ENCODE data around the gene PRRC2C.
"Not testable (repeated sequence)": the region's sequence is repeated elsewhere in the genome, so short reads cannot be mapped to it uniquely, and the experiment has no call there.

PRRC2C gene

GRCh38 chr1:171500304-171500703, 15.0 kb downstream of the PRRC2C start:
- DNase-seq (ENCODE audit: low read depth): no peak

GRCh38 chr1:171500803-171501202, 15.5 kb downstream of the PRRC2C start:
- DNase-seq (ENCODE audit: low read depth): no peak

- no peak for DNase-seq (ENCODE audit: low read depth)
Measured at GRCh38 chr1:171501305-171502024, 16.1 kb downstream of the PRRC2C start.

- DNase-seq (ENCODE audit: low read depth): no peak
Measured at GRCh38 chr1:171506525-171507304, 21.4 kb downstream of the PRRC2C start.

GRCh38 chr1:171507435-171507834, 22.1 kb downstream of the PRRC2C start:
- DNase-seq (ENCODE audit: low read depth): no peak

GRCh38 chr1:171509191-171509590, 23.9 kb downstream of the PRRC2C start:
- DNase-seq (ENCODE audit: low read depth): no peak

- no peak for DNase-seq (ENCODE audit: low read depth)
Measured at GRCh38 chr1:171513743-171514142, 28.4 kb downstream of the PRRC2C start.

GRCh38 chr1:171515299-171515698, 30.0 kb downstream of the PRRC2C start:
- no peak for DNase-seq (ENCODE audit: low read depth)

- no peak for DNase-seq (ENCODE audit: low read depth)
Measured at GRCh38 chr1:171515741-171516140, 30.4 kb downstream of the PRRC2C start.

GRCh38 chr1:171521567-171521966, 36.2 kb downstream of the PRRC2C start:
- no peak for DNase-seq (ENCODE audit: low read depth)

- no peak for DNase-seq (ENCODE audit: low read depth)
Measured at GRCh38 chr1:171530676-171531075, 45.3 kb downstream of the PRRC2C start.

- no peak for DNase-seq (ENCODE audit: low read depth)
Measured at GRCh38 chr1:171532520-171532919, 47.2 kb downstream of the PRRC2C start.

GRCh38 chr1:171545523-171545922, 60.2 kb downstream of the PRRC2C start:
- no peak for DNase-seq (ENCODE audit: low read depth)

- DNase-seq (ENCODE audit: low read depth): no peak
Measured at GRCh38 chr1:171550050-171550449, 64.7 kb downstream of the PRRC2C start.

- not testable (repeated sequence) for DNase-seq (ENCODE audit: low read depth)
Measured at GRCh38 chr1:171550598-171551100, 65.3 kb downstream of the PRRC2C start.

GRCh38 chr1:171553960-171554359, 68.6 kb downstream of the PRRC2C start:
- not testable (repeated sequence) for DNase-seq (ENCODE audit: low read depth)

GRCh38 chr1:171563675-171564074, 78.3 kb downstream of the PRRC2C start:
- DNase-seq (ENCODE audit: low read depth): no peak

GRCh38 chr1:171566467-171566866, 81.1 kb downstream of the PRRC2C start:
- no peak for DNase-seq (ENCODE audit: low read depth)

GRCh38 chr1:171570295-171570694, 85.0 kb downstream of the PRRC2C start:
- no peak for DNase-seq (ENCODE audit: low read depth)

GRCh38 chr1:171576144-171576543, 90.8 kb downstream of the PRRC2C start:
- DNase-seq (ENCODE audit: low read depth): no peak

GRCh38 chr1:171581226-171581625, 95.9 kb downstream of the PRRC2C start:
- DNase-seq (ENCODE audit: low read depth): no peak

- DNase-seq (ENCODE audit: low read depth): no peak
Measured at GRCh38 chr1:171581766-171582165, 96.4 kb downstream of the PRRC2C start.

GRCh38 chr1:171582589-171582988, 97.3 kb downstream of the PRRC2C start:
- no peak for DNase-seq (ENCODE audit: low read depth)
